ENCODE results near the gene BTD.

The BTD gene

GRCh38 chr3:15633766-15634598 lies 32.4 kb downstream of the BTD start:
- no peak overlapping the region for H3K4me3 ChIP-seq (ENCODE audit: low read depth, low read length)
- no peak for DNase-seq (ENCODE audit: low read depth)
- in situ Hi-C loops (cut with HindIII; ENCODE audit: low sequenced_read_pairs), result loop anchor here (25.0 kb wide), 1 partner anchor 603 kb away; no protein-coding TSS in a partner anchor
- TF ChIP-seq CTCF (IDR thresholded peaks at IDR 0.05; ENCODE audit: low read depth, low read length, missing control alignments), result no peak

- in situ Hi-C loops (cut with HindIII; ENCODE audit: low sequenced_read_pairs), result loop anchor here (5.0 to 25.0 kb wide), 2 partner anchors 38 to 603 kb away; no protein-coding TSS in a partner anchor
- no peak for TF ChIP-seq CTCF (IDR thresholded peaks at IDR 0.05; ENCODE audit: low read depth, low read length, missing control alignments)
- no peak for DNase-seq (ENCODE audit: low read depth)
- no peak overlapping the region for H3K4me3 ChIP-seq (ENCODE audit: low read depth, low read length)
Observed at GRCh38 chr3:15634671-15635070, 33.1 kb downstream of the BTD start.

GRCh38 chr3:15635121-15635661 lies 33.6 kb downstream of the BTD start:
- TF ChIP-seq CTCF (IDR thresholded peaks at IDR 0.05; ENCODE audit: low read depth, low read length, missing control alignments), result no peak
- peak; percentile 93 for DNase-seq (ENCODE audit: low read depth)
- in situ Hi-C loops (cut with HindIII; ENCODE audit: low sequenced_read_pairs), result loop anchor here (5.0 to 25.0 kb wide), 2 partner anchors 37 to 602 kb away; no protein-coding TSS in a partner anchor
- H3K4me3 ChIP-seq (ENCODE audit: low read depth, low read length), result no peak overlapping the region

- no peak for TF ChIP-seq CTCF (IDR thresholded peaks at IDR 0.05; ENCODE audit: low read depth, low read length, missing control alignments)
- DNase-seq (ENCODE audit: low read depth), result peak; percentile 75
- in situ Hi-C loops (cut with HindIII; ENCODE audit: low sequenced_read_pairs), result loop anchor here (5.0 to 25.0 kb wide), 2 partner anchors 36 to 601 kb away; no protein-coding TSS in a partner anchor
- H3K4me3 ChIP-seq (ENCODE audit: low read depth, low read length), result no peak overlapping the region
Observed at GRCh38 chr3:15636028-15636709, 34.6 kb downstream of the BTD start.

GRCh38 chr3:15637131-15637951 lies 35.8 kb downstream of the BTD start:
- no peak for DNase-seq (ENCODE audit: low read depth)
- H3K4me3 ChIP-seq (ENCODE audit: low read depth, low read length), result no peak overlapping the region
- no peak for TF ChIP-seq CTCF (IDR thresholded peaks at IDR 0.05; ENCODE audit: low read depth, low read length, missing control alignments)
- in situ Hi-C loops (cut with HindIII; ENCODE audit: low sequenced_read_pairs), result loop anchor here (5.0 to 25.0 kb wide), 2 partner anchors 35 to 600 kb away; no protein-coding TSS in a partner anchor

Measured in astrocyte of the cerebellum (primary cell).